ENCODE data around the gene SPECC1. TPM values are rescaled to one million over a fixed set of nuclear protein-coding genes. Genes with fewer than 3 reads are reported as not detected.
A peak's percentile ranks its signal among the peaks of the same experiment; 100 is the strongest.
"Not testable (repeated sequence)": the region's sequence is repeated elsewhere in the genome, so short reads cannot be mapped to it uniquely, and the experiment has no call there.

Gene SPECC1
- total RNA-seq, 1 experiment from 2014 or later = 55.3 TPM

GRCh38 chr17:20191056-20191455, 181.9 kb downstream of the SPECC1 start:
- TF ChIP-seq CTCF (IDR thresholded peaks at IDR 0.05; ENCODE audit: unreplicated experiment) = no peak
- Mint-ChIP-seq H3K27ac (ENCODE audit: low read depth, unreplicated experiment) (peak overlapping the region; percentile 87), H3K36me3 (ENCODE audit: insufficient read depth, unreplicated experiment) (peaks cover 7% of the 10 kb centered on the region), H3K9me3 (ENCODE audit: unreplicated experiment) (peaks cover 2% of the 10 kb centered on the region), H3K27me3 (ENCODE audit: insufficient read depth, unreplicated experiment) (no peaks in the 10 kb centered on the region), H3K4me3 (ENCODE audit: unreplicated experiment) (peak overlapping the region; percentile 47), H3K4me1 (ENCODE audit: insufficient read depth, unreplicated experiment) (peaks cover 39% of the 10 kb centered on the region)
- no TSS peak for BruUV-seq (replicated peaks)
- intact Hi-C loops (cut with micrococcal nuclease) = loop anchor here (2.0 kb wide), 1 partner anchor 34 kb away; no protein-coding TSS in a partner anchor
- ChIA-PET CTCF (interaction anchor here (0.9 kb wide), 1 partner anchor 10 kb away, joined by 8 read pairs; no protein-coding TSS in a partner anchor), POLR2A (interaction anchor here (1.1 to 6.1 kb wide), 7 partner anchors 9 to 34 kb away, joined by 3 to 49 read pairs (median 7); no protein-coding TSS in a partner anchor)
- peak; percentile 90 for DNase-seq (ENCODE audit: unreplicated experiment)

GRCh38 chr17:20196286-20196685, 187.1 kb downstream of the SPECC1 start:
- H3K27ac Mint-ChIP-seq (ENCODE audit: low read depth, unreplicated experiment); H3K9me3 Mint-ChIP-seq (ENCODE audit: unreplicated experiment); H3K27me3 Mint-ChIP-seq (ENCODE audit: insufficient read depth, unreplicated experiment); H3K36me3 Mint-ChIP-seq (ENCODE audit: insufficient read depth, unreplicated experiment); BruUV-seq (replicated peaks); DNase-seq (ENCODE audit: unreplicated experiment); intact Hi-C loops (cut with micrococcal nuclease); H3K4me3 Mint-ChIP-seq (ENCODE audit: unreplicated experiment): not testable (repeated sequence)
- ChIA-PET POLR2A (interaction anchor here (3.7 kb wide), 1 partner anchor 10 kb away, joined by 18 read pairs; no protein-coding TSS in a partner anchor), CTCF (interaction anchor here (0.6 to 2.4 kb wide), 4 partner anchors 10 to 93 kb away, joined by 3 to 13 read pairs (median 3); no protein-coding TSS in a partner anchor)
- peaks cover 22% of the 10 kb centered on the region for H3K4me1 Mint-ChIP-seq (ENCODE audit: insufficient read depth, unreplicated experiment)

GRCh38 chr17:20197272-20197926, 188.2 kb downstream of the SPECC1 start:
- Mint-ChIP-seq H3K27ac (ENCODE audit: low read depth, unreplicated experiment) (no peak overlapping the region), H3K27me3 (ENCODE audit: insufficient read depth, unreplicated experiment) (no peaks in the 10 kb centered on the region), H3K4me3 (ENCODE audit: unreplicated experiment) (no peak overlapping the region), H3K4me1 (ENCODE audit: insufficient read depth, unreplicated experiment) (peaks cover 11% of the 10 kb centered on the region), H3K9me3 (ENCODE audit: unreplicated experiment) (peaks cover 9% of the 10 kb centered on the region), H3K36me3 (ENCODE audit: insufficient read depth, unreplicated experiment) (peaks cover 7% of the 10 kb centered on the region)
- no TSS peak for BruUV-seq (replicated peaks)
- intact Hi-C loops (cut with micrococcal nuclease) = no loop called here
- DNase-seq (ENCODE audit: unreplicated experiment) = no peak
- TF ChIP-seq CTCF (IDR thresholded peaks at IDR 0.05; ENCODE audit: unreplicated experiment) = no peak
- CTCF ChIA-PET = interaction anchor here (0.6 to 2.4 kb wide), 3 partner anchors 11 to 187 kb away, joined by 3 to 13 read pairs (median 3); no protein-coding TSS in a partner anchor
- POLR2A ChIA-PET = interaction anchor here (3.7 kb wide), 1 partner anchor 9 kb away, joined by 18 read pairs; no protein-coding TSS in a partner anchor

- no peak for DNase-seq (ENCODE audit: unreplicated experiment)
- ChIA-PET POLR2A (interaction anchor here (0.9 to 2.8 kb wide), 3 partner anchors 8 to 43 kb away, joined by 4 to 10 read pairs (median 4); no protein-coding TSS in a partner anchor), CTCF (interaction anchor here (0.7 to 1.2 kb wide), 3 partner anchors 27 to 637 kb away, joined by 3 read pairs; no protein-coding TSS in a partner anchor)
- H3K4me1 Mint-ChIP-seq (ENCODE audit: insufficient read depth, unreplicated experiment) = peaks cover 24% of the 10 kb centered on the region
- intact Hi-C loops (cut with micrococcal nuclease) = no loop called here
- no peaks in the 10 kb centered on the region for H3K36me3 Mint-ChIP-seq (ENCODE audit: insufficient read depth, unreplicated experiment)
- H3K9me3 Mint-ChIP-seq (ENCODE audit: unreplicated experiment) = peaks cover 9% of the 10 kb centered on the region
- no peak for TF ChIP-seq CTCF (IDR thresholded peaks at IDR 0.05; ENCODE audit: unreplicated experiment)
- no peaks in the 10 kb centered on the region for H3K27me3 Mint-ChIP-seq (ENCODE audit: insufficient read depth, unreplicated experiment)
- no TSS peak for BruUV-seq (replicated peaks)
- no peak overlapping the region for H3K4me3 Mint-ChIP-seq (ENCODE audit: unreplicated experiment)
- H3K27ac Mint-ChIP-seq (ENCODE audit: low read depth, unreplicated experiment) = no peak overlapping the region
Measured at GRCh38 chr17:20200016-20200795, 191.0 kb downstream of the SPECC1 start.
